Ectodermal cell (in vitro differentiated cells): Measurements from ENCODE around the gene PNKP.
A peak's percentile ranks its signal among the peaks of the same experiment; 100 is the strongest.
"Not testable (repeated sequence)": the region's sequence is repeated elsewhere in the genome, so short reads cannot be mapped to it uniquely, and the experiment has no call there.

Experiments
- H3K27ac ChIP-seq: 2 replicates; pipeline ENCODE4 v1.7.0; 2013; ENCODE audit warnings: mild to moderate bottlenecking, low read depth, low read length; ENCODE audit not compliant: insufficient read depth, poor library complexity, severe bottlenecking
- H3K27me3 ChIP-seq: 2 replicates; pipeline ENCODE4 v1.7.0; 2013; ENCODE audit warnings: mild to moderate bottlenecking, low read length; ENCODE audit not compliant: insufficient read depth, control insufficient read depth, poor library complexity, severe bottlenecking
- H3K36me3 ChIP-seq: one replicate; pipeline ENCODE4 v1.7.0; 2013; ENCODE audit warnings: low read length; ENCODE audit not compliant: control insufficient read depth, insufficient read depth
- H3K4me1 ChIP-seq: one replicate; pipeline ENCODE4 v1.7.0; 2013; ENCODE audit warnings: low read length; ENCODE audit not compliant: control insufficient read depth, insufficient read depth
- H3K4me3 ChIP-seq: 2 replicates; pipeline ENCODE4 v1.7.0; 2013; ENCODE audit warnings: low read depth, low read length, control low read depth; ENCODE audit not compliant: insufficient read depth
- H3K9me3 ChIP-seq: 2 replicates; pipeline ENCODE4 v1.7.0; 2013; ENCODE audit warnings: mild to moderate bottlenecking, low read length, moderate library complexity; ENCODE audit not compliant: control insufficient read depth
- WGBS, 2 experiments: methylation state at CpG; one replicate each; pipeline ENCODE4 v1.1.7; 2013; ENCODE audit warnings: missing lambda C conversion rate in 2 of 2; 5-methylcytosine and 5-hydroxymethylcytosine counted together

Gene PNKP

GRCh38 chr19:49819452-49820115 lies 47.8 kb downstream of the PNKP start:
- H3K27me3 ChIP-seq, H3K27ac ChIP-seq, H3K9me3 ChIP-seq, H3K4me1 ChIP-seq: not testable (repeated sequence)
- Histone ChIP-seq H3K36me3 (peaks cover 13% of the 10 kb centered on the region), H3K4me3 (peak overlapping the region; percentile 99)
- 90% methylated on average over 7 of the region's 7 CpGs for WGBS, 2 experiments

DNA sequence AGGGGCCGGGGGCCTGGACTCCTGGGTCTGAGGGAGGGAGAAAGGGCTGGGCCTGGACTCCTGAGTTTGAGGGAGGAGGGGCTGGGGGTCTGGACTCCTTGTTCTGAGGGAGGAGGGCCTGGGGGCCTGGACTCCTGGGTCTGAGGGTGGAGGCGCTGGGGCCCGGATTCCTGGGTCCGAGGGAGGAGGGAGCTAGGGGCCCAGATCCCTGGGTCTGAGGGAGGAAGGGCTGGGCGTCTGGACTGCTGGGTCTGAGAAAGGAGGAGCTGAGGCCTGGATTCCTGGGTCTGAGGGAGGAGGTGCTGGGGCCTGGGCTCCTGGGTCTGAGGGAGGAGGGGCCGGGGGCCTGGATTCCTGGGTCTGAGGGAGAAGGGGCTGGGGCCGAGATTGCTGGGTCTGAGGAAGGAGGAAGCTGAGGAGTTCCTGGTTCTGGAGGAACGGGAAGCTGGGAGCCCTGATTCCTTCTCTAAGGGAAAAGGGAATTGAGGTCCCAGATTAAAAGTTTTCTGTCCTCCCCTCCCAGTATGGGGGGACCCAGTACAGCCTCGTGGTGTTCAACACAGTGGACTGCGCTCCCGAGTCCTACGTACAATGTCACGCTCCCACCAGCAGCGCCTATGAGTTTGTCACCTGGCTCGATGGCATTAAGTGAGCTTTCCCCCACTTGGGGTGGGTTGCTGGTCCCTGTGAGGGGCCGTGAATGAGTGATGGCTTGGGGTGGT lies 48.6 kb downstream of the PNKP start:
- Histone ChIP-seq H3K27me3 (no peaks in the 10 kb centered on the region), H3K4me1 (peaks cover 6% of the 10 kb centered on the region), H3K4me3 (peak overlapping the region; percentile 99), H3K36me3 (peaks cover 13% of the 10 kb centered on the region), H3K9me3 (no peaks in the 10 kb centered on the region), H3K27ac (peak overlapping the region; percentile 5)
- WGBS, 2 experiments, result 46 to 49% methylated on average over 16 of the region's 16 CpGs

DNA sequence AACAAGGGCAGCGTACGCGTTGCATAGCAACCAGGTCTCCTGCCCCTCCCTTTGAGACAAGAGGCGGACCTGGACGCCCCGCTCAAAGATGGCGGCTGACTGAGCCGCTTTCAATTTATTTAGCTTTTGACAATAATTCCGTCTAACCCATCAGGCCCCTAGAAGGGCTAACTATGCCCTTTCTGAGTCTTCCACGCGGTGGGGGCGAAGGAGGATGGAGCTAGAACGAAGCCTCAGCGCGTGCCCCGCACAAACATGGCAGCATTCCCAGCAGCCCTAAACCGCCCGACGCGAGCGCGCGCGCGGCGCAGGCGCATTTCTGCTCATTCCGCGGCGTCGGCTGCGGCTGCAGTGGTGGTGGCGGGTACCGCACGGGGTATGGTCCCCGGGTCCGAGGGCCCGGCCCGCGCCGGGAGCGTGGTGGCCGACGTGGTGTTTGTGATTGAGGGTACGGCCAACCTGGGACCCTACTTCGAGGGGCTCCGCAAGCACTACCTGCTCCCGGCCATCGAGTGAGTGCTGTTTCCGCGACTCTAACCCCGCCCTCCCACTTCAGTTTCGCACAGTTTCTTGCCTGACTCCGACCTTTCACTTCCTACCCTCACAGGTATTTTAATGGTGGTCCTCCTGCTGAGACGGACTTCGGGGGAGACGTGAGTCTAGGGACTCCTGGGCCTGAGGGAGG lies 49.3 kb downstream of the PNKP start, which contains the start of gene MED25:
Gene MED25 (plus strand): TSS at position 326 of the 685 bp plus-strand sequence. CDS start 53 bp downstream, at position 379.
- Histone ChIP-seq H3K4me3 (peak within 1 kb of the TSS; percentile 99), H3K27me3 (no peaks in the 10 kb centered on the region), H3K27ac (peak within 1 kb of the TSS; percentile 94), H3K9me3 (no peaks in the 10 kb centered on the region), H3K4me1 (peaks cover 6% of the 10 kb centered on the region), H3K36me3 (peaks cover 8% of the 10 kb centered on the region)
- 0% methylated on average over 57 of the region's 57 CpGs for WGBS, 2 experiments

- Histone ChIP-seq H3K27ac (no peak overlapping the region), H3K27me3 (no peaks in the 10 kb centered on the region), H3K9me3 (no peaks in the 10 kb centered on the region), H3K4me1 (peaks cover 14% of the 10 kb centered on the region), H3K4me3 (no peak overlapping the region), H3K36me3 (peaks cover 7% of the 10 kb centered on the region)
- 84 to 91% methylated on average over 14 of the region's 14 CpGs for WGBS, 2 experiments
Observed at GRCh38 chr19:49816590-49816989, 50.8 kb downstream of the PNKP start.

DNA sequence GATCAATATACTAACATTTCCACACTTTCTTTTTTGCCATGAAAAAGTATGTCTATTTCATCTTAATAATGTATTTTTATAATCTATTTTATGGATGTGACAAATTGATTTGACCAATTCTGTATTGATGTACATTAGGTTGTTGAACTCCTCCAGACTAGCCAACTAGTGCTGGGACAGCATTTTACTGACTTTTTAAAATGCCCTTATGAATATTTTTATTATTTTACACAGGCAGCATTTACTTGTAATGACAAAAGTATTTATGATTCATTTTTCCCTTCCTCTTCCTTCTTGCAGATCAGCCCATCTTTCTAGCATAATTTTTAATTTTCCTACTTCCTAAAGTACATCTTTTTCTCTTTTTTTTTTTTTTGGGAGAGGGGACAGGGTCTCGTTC lies 53.4 kb downstream of the PNKP start:
- 77% methylated on average over 1 of the region's 1 CpG for WGBS, 2 experiments
- peak overlapping the region; percentile 53 for H3K27ac ChIP-seq
- H3K27me3 ChIP-seq, result no peaks in the 10 kb centered on the region
- H3K9me3 ChIP-seq, result no peaks in the 10 kb centered on the region
- H3K4me1 ChIP-seq, result peaks cover 15% of the 10 kb centered on the region
- H3K4me3 ChIP-seq, result no peak overlapping the region
- no peaks in the 10 kb centered on the region for H3K36me3 ChIP-seq

DNA sequence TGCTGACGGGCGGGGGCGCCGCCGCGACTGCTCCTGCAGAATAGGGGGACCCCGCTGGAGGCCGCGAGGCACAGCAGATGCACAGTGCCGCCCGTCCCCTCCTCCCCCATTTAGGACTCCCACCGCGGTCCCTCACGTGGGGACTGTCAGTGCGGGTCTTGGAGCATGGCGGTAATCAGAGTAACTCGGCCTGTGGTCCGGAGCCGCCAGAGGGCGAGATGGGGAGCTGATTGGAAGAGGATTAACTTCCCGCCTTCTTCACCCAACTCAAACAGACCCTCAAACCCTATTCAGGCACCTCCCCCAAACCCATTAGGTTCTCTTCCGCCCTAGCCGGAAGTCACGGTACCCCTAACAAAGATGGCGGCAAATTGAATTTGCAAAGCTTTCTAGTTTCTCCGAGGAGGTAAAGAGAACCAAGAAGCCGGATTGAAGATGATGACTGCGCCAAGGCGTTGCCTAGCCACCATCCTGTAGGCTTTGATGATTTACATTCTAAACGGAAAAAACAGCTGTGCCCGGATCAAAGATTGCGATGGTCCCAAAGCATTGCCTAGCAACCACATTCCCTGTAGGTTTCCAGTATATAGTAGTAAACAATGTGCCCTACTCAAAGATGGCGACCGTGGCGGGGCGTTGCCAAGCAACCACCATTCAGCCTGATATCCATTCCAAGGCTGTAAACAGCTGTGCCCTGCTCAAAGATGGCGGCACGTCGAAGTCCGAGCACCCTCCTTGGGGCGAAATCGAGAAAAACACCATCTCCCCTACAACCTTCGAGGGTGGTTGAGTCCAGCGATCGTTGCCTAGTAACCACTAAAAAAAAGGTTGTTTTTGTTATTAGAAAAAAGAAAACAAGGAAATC lies 54.1 kb downstream of the PNKP start, which contains the start of gene FUZ:
Gene FUZ (minus strand): TSS at position 296 of the 865 bp plus-strand sequence. CDS start 186 bp downstream, at position 110.
- WGBS, 2 experiments, result 0 to 1% methylated on average over 42 to 45 of the region's 45 CpGs
- Histone ChIP-seq H3K9me3 (no peaks in the 10 kb centered on the region), H3K36me3 (no peaks in the 10 kb centered on the region), H3K27me3 (no peaks in the 10 kb centered on the region), H3K4me1 (peaks cover 15% of the 10 kb centered on the region), H3K27ac (peak within 1 kb of the TSS; percentile 96), H3K4me3 (peak within 1 kb of the TSS; percentile 67)

DNA sequence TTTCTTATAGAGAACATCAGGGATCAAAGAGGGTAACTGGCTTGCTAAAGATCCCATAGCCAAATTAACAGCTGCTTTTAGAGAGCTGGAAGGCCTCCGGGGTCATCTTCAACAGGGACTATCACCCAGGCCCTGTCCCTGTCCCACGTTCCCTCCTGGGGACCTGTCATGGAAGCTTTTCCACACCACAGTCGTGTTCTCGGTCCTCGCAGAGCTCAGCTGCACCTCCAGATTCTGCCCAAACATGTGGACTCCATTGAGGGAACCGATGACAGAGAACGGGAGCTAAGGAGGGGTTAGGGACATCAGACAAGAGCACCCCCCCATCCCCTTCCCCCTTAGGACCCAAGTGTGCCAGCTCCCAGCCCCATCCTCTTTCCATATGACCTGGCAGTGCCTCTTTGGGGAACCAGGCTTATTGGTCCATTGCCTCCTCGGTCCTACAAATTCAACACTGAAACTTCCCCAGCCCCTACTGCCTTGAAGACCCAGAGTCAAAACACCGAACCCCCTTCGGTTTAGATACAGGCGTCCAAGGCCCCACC lies 54.9 kb downstream of the PNKP start:
- H3K4me1 ChIP-seq, result peaks cover 15% of the 10 kb centered on the region

GRCh38 chr19:49811328-49811727 lies 56.0 kb downstream of the PNKP start:
- Histone ChIP-seq H3K9me3 (no peaks in the 10 kb centered on the region), H3K27ac (no peak overlapping the region)
- WGBS, 2 experiments, result 97 to 98% methylated on average over 6 of the region's 6 CpGs

More for the DNA sequence above, 54.9 kb downstream of the PNKP start:
- Histone ChIP-seq H3K27me3 (no peaks in the 10 kb centered on the region), H3K4me3 (peak overlapping the region; percentile 67), H3K27ac (peak overlapping the region; percentile 96), H3K36me3 (no peaks in the 10 kb centered on the region), H3K9me3 (no peaks in the 10 kb centered on the region)
- 59 to 60% methylated on average over 11 of the region's 11 CpGs for WGBS, 2 experiments

More at GRCh38 chr19:49811328-49811727, 56.0 kb downstream of the PNKP start:
- no peak overlapping the region for H3K4me3 ChIP-seq
- no peaks in the 10 kb centered on the region for H3K27me3 ChIP-seq
- peaks cover 1% of the 10 kb centered on the region for H3K36me3 ChIP-seq
- peaks cover 15% of the 10 kb centered on the region for H3K4me1 ChIP-seq
